Upper lobe of left lung (tissue), 4 donors: ENCODE data around the gene PML.

Experiments
- CTCF ChIP-seq, 6 experiments: fragments of 450-650 bp in 4 of 6; fragments of 200-600 bp in 2 of 6; sonication (generic) in 2 of 6; IDR thresholded peaks; one replicate each; pipeline ENCODE4 v1.5.1; 2016 to 2019; ENCODE audit warnings: antibody characterized with exemption in 6 of 6
- POLR2A ChIP-seq, 4 donors: fragments of 450-650 bp; IDR thresholded peaks; one replicate each; pipeline ENCODE4 v1.5.1; 2016 to 2017; ENCODE audit warnings: antibody characterized with exemption in 4 of 4, mild to moderate bottlenecking in 2 of 4

GRCh38 chr15:74038707-74039655 lies 44.5 kb downstream of the PML start:
- no peak for TF ChIP-seq POLR2A (IDR thresholded peaks at IDR 0.05)
- no peak for TF ChIP-seq CTCF (IDR thresholded peaks at IDR 0.05)
